ENCODE results near the gene VAV1.

The VAV1 gene

GRCh38 chr19:6766357-6767080, 6.0 kb upstream of the VAV1 start:
- Histone ChIP-seq H2AFZ (ENCODE audit: low read depth, low read length, severe bottlenecking) (peak overlapping the region; percentile 78), H3K9me2 (replicated peaks; ENCODE audit: insufficient read depth, low read length) (no peaks in the 10 kb centered on the region), H3K27me3 (ENCODE audit: low read length) (no peaks in the 10 kb centered on the region), H3K27ac (ENCODE audit: low read depth, low read length) (peak overlapping the region; percentile 48), H4K20me1 (ENCODE audit: low read depth, low read length) (no peaks in the 10 kb centered on the region), H3K9me3 (ENCODE audit: insufficient read depth, low read length) (no peaks in the 10 kb centered on the region), H3K4me2 (ENCODE audit: low read depth, low read length, poor library complexity, severe bottlenecking) (peak overlapping the region; percentile 84), H3K36me3 (ENCODE audit: low read length) (no peaks in the 10 kb centered on the region), H3K9ac (ENCODE audit: low read length) (peak overlapping the region; percentile 59), H3K4me3 (ENCODE audit: insufficient read depth, low read length, poor library complexity, severe bottlenecking) (peak overlapping the region; percentile 69), H3F3A (ENCODE audit: insufficient read depth) (peaks cover 11% of the 10 kb centered on the region), H3K79me2 (ENCODE audit: insufficient read depth, low read length) (peaks cover 9% of the 10 kb centered on the region; the same call in 1 of the 2 replicates)
- TF ChIP-seq CTCF (IDR thresholded peaks at IDR 0.05; ENCODE audit: insufficient read depth, low read length, poor library complexity, severe bottlenecking) (no peak), EZH2phosphoT487 (conservative IDR thresholded peaks at IDR 0.05; ENCODE audit: low read length) (no peak)

GRCh38 chr19:6767081-6767356, 5.5 kb upstream of the VAV1 start:
- Histone ChIP-seq H2AFZ (ENCODE audit: low read depth, low read length, severe bottlenecking) (peak overlapping the region; percentile 78), H3K9ac (ENCODE audit: low read length) (peak overlapping the region; percentile 59), H4K20me1 (ENCODE audit: low read depth, low read length) (no peaks in the 10 kb centered on the region), H3K36me3 (ENCODE audit: low read length) (no peaks in the 10 kb centered on the region), H3K4me2 (ENCODE audit: low read depth, low read length, poor library complexity, severe bottlenecking) (peak overlapping the region; percentile 84), H3K27ac (ENCODE audit: low read depth, low read length) (peak overlapping the region; percentile 48), H3K79me2 (ENCODE audit: insufficient read depth, low read length) (peaks cover 9% of the 10 kb centered on the region; the same call in 1 of the 2 replicates), H3K27me3 (ENCODE audit: low read length) (no peaks in the 10 kb centered on the region), H3K4me3 (ENCODE audit: insufficient read depth, low read length, poor library complexity, severe bottlenecking) (peak overlapping the region; percentile 69), H3F3A (ENCODE audit: insufficient read depth) (peaks cover 11% of the 10 kb centered on the region), H3K9me3 (ENCODE audit: insufficient read depth, low read length) (no peaks in the 10 kb centered on the region), H3K9me2 (replicated peaks; ENCODE audit: insufficient read depth, low read length) (no peaks in the 10 kb centered on the region)
- TF ChIP-seq EZH2phosphoT487 (conservative IDR thresholded peaks at IDR 0.05; ENCODE audit: low read length), result no peak
- no peak for TF ChIP-seq CTCF (IDR thresholded peaks at IDR 0.05; ENCODE audit: insufficient read depth, low read length, poor library complexity, severe bottlenecking)

GRCh38 chr19:6767357-6768235, 4.9 kb upstream of the VAV1 start, which contains the start of gene SH2D3A:
TSS of gene SH2D3A (minus strand) at chr19:6767435. CDS start at chr19:6763748, 3,687 bp downstream.
- H3K4me2 ChIP-seq (ENCODE audit: low read depth, low read length, poor library complexity, severe bottlenecking), result peak within 1 kb of the TSS; percentile 84
- H3K9me2 ChIP-seq (replicated peaks; ENCODE audit: insufficient read depth, low read length), result no peaks in the 10 kb centered on the region
- H2AFZ ChIP-seq (ENCODE audit: low read depth, low read length, severe bottlenecking), result peak within 1 kb of the TSS; percentile 78
- peaks cover 11% of the 10 kb centered on the region for H3F3A ChIP-seq (ENCODE audit: insufficient read depth)
- peaks cover 10% of the 10 kb centered on the region; the same call in 1 of the 2 replicates for H3K79me2 ChIP-seq (ENCODE audit: insufficient read depth, low read length)
- H3K9me3 ChIP-seq (ENCODE audit: insufficient read depth, low read length), result no peaks in the 10 kb centered on the region
- peak within 1 kb of the TSS; percentile 51 for H3K27ac ChIP-seq (ENCODE audit: low read depth, low read length)
- H3K36me3 ChIP-seq (ENCODE audit: low read length), result no peaks in the 10 kb centered on the region
- peak within 1 kb of the TSS; percentile 59 for H3K9ac ChIP-seq (ENCODE audit: low read length)
- TF ChIP-seq CTCF (IDR thresholded peaks at IDR 0.05; ENCODE audit: insufficient read depth, low read length, poor library complexity, severe bottlenecking) (no peak), EZH2phosphoT487 (conservative IDR thresholded peaks at IDR 0.05; ENCODE audit: low read length) (no peak)
- H3K4me3 ChIP-seq (ENCODE audit: insufficient read depth, low read length, poor library complexity, severe bottlenecking), result peak within 1 kb of the TSS; percentile 69
- H4K20me1 ChIP-seq (ENCODE audit: low read depth, low read length), result no peaks in the 10 kb centered on the region
- H3K27me3 ChIP-seq (ENCODE audit: low read length), result no peaks in the 10 kb centered on the region

All from SU-DHL-6 (cell line).